C1 segment of cervical spinal cord (tissue), 14 donors: Measurements from ENCODE around the gene C9orf78.

ENCODE experiments used
- DNase-seq, 14 donors: peaks; one replicate each; lab custom pipeline; 2025; lab: John Stamatoyannopoulos, UW

Gene C9orf78

DNA sequence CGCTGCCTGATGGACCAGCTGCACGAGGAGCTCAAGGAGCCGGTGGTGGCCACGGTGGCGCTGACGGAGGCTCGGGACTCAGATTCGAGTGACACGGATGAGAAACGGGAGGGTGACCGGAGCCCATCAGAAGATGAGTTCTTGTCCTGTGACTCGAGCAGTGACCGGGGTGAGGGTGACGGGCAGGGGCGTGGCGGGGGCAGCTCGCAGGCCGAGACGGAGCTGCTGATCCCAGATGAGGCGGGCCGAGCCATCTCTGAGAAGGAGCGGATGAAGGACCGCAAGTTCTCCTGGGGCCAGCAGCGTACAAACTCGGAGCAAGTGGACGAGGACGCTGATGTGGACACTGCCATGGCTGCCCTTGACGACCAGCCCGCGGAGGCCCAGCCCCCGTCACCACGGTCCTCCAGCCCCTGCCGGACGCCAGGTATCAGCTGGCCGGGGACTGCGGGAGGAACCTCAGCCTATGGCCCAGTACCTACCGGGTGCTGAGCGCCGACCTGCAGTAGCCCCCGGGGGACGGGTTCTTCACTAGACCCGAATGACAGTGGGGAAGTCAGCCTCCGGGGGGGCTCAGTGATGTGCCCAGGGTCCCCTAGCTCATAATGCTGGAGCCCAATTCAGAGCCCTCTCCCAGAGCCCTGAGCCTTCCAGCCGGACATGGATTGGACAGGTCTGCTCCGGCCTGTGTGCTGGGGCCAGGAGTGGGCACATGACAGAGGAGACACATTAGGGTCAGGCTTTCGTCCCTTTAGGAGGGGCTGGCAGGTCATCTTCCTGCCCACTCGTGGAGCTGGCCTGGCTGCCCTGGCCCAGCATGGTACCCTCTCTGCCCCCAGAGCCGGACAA, 33.2 kb upstream of the C9orf78 start:
- DNase-seq, result no peak

DNA sequence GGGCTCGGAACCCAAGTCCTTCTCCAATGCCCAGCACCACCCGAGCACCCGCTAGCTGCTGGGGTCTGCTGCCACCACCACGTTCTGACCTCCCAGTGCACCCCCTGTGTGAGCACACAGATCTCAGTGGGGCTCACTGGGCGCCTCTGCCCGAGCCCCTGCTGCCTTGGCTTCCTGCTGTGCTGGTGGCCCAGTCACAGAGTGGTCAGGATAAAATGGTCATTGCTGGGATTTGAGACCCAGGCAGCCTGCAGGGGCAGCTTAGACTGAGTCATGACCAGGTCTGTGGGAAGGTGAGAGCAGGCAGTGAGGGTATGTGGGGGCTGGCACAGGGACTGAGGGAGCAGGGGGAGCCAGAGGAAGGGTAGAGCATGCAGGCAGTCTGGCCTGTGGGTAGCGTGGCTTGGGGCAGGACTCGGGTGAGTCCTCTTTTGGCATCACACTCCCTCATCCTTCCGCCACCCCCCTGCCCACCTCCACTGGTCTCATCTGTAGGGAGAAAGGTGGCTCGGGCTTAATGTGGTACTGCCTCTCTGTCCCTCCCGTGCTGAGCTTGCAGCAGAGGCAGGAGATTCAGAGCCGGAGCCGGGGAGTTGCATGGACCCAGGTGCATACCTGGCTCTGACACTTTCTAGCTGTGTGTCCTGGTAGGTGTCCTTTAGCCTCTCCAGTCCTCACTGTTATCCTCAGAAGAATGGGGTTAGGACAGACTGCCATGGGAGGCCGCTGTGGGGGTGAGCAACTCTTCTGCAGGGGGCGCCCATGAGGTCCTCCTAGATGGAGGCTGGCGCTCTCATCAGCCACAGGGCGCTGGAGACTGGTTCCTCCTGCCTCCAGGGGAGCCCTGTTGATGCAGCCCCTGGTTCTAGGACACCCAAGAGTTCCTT, 32.3 kb upstream of the C9orf78 start:
- no peak for DNase-seq

DNA sequence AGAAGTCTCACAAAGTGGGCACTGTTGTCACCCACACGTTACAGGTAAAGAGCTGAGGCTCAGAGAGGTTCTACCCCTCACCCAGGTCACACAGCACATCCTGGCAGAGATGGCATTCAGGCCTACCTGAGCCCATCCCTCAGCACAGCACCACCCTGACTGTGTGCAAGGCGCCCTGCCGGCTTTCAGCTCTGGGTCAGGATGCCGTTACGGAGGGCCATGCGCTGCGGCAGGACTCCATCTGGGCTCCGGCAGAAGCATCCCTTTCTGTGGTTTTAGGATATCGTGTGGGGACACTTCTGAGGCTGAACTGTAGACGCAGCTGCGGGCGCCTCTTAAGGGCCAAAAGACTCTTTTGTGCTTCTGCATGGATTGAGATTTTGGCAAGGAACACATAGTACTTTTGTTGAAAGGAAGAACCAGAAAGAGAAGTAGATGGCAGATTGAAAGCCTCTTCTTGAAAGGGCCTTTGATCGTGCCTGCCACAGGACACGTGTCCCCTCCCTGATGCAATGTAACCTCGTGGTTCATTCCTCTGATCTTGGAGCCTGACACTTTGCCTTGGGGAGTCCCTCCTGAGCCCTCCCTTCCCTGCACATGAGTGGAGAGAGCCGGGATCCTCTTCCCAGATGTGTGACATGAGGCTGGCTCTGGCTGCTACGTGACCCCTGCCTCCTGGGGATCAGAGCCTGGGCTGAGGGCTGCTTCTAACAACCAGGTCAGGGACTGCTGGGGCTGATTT, 31.5 kb upstream of the C9orf78 start:
- DNase-seq, result no peak

DNA sequence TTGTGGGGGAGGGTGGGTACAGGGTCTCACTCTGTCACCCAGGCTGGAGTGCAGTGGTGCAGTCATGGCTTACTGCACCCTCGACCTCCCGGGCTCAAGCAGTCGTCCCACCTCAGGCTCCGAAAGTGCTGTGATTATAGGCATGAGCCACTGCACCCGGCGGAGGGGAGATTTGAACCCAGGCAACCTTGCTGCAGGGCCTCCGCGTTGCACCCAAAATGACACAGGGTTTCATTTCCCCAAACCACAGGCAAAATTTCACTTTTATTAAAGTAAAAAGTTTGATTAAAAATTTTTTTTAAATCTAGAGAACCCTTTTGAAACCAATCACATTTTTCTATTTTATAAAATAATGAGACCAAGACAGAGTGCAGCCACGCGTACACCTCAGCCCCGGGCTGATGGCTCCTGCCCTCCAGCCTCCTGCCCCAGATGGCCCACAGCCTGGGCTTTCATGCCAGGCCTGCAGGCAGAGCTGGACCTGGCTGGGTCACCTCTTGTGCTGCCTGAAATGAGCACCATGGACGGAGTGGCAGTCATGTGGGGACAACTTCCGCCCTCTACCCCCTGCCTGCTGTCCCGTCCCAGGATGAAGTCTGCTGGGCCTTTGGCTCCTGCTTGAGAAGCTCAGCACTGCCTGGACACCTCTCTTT, 30.7 kb upstream of the C9orf78 start:
- no peak for DNase-seq

DNA sequence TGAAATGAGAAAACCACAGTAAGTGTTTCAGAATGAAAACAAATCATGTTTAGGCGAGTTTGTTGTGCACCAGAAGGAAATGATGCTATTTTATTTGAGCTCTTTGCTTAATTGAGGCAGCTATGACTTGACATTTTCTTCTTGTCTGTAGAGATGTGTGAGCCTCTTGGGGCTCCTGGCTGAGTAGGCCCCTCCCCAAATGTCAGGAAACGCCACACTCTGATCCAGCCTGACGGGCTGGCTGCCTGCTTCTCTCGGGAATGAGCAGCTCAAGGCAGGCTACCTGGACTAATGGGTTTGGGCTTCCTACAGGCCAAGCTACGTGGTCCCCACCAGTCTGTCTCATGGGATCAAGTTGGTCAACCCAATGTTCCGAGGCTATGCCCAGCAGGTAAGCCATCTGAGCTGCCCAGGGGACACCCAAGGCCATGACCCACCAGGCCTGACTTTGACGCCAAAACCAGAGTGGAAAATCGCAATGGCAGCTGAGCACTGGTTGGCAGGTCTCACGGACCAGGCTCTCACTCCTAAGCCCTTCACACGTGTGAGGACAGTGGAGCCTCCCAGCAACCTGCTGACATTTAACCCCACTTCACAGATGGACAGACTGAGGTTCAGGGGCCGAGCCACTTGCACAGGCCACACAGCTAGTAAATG, 30.0 kb upstream of the C9orf78 start:
- no peak for DNase-seq

DNA sequence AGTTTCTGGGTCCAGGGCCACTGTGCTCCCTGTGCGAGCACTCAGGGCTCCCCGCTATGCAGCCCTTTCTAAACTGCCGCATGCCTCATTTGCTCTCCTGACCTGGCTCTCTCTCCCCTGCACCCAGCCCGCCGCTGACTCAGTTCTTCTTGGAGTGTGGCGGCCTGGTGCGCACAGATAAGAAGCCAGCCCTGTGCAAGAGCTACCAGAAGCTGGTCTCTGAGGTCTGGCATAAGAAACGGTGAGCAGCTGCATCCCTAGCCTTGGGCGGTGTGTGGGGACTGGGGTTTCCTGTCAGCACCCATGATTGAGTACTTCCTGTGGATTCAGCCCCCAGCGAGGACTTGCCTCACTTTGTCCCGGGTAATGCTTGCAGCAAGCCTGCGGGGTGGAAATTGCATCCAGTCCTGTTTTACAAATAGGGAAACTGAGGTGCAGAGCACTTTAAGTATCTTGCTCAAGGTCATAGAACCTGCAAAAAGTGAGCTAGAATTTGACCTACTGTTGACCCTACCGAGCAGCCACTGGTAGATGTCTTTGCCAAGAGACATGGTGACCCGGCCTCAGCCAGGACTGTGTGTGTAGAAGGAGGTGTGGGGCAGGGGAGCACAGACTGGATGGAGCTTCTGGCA, 28.1 kb upstream of the C9orf78 start:
- DNase-seq, result no peak

DNA sequence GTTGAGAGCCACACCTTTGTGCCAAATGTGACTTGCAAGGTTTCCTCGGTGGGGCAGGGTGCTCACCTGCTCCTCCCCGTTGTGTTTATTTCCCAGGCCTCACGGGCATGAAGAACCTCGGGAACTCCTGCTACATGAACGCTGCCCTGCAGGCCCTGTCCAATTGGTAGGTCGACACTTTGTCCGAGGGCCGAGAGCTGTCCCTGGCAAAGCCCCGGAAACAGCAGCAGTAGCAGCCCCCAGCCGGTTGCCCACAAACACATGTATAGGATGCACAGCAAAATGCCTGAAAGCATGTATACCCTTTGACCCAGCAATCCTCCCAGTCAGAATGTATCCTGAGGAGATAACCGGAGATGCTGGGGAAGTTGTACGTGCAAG, 26.4 kb upstream of the C9orf78 start:
- DNase-seq, result no peak

DNA sequence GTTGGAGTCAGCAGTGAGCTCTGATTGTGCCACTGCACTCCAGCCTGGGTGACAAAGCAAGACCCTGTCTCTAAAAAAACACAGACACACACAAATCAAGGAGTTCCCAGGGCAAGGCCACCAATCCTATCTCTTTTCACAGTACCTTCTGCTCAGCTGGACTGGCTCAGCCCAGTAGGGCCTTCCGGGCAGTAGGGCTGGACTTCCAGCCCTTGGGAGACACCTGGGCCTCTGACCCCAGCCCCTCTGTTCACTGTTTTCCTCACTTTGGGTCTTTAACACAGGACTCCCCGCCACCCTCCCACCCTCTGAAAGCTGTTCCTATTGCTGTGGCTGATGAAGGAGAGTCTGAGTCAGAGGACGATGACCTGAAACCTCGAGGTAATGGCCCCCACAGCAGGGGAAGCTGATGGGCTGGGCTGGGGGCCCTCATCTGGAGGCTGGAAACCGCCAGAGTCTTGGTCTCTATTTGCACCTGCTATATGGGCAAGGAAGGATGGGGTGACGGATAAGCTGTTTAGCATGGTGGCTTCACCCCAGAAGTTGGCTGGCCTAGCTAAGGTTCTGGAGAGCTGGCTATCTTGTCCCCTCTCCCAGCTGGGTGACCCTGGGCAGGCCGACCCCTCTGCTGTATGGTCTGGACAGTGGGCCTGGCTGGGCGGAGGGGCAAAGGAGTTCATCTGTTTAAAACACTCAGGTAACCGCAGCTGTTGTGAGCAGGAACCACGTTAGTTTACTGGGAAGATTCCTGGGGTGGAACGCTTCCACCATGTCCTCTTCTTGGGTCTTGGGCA, 25.8 kb upstream of the C9orf78 start:
- DNase-seq, result no peak

DNA sequence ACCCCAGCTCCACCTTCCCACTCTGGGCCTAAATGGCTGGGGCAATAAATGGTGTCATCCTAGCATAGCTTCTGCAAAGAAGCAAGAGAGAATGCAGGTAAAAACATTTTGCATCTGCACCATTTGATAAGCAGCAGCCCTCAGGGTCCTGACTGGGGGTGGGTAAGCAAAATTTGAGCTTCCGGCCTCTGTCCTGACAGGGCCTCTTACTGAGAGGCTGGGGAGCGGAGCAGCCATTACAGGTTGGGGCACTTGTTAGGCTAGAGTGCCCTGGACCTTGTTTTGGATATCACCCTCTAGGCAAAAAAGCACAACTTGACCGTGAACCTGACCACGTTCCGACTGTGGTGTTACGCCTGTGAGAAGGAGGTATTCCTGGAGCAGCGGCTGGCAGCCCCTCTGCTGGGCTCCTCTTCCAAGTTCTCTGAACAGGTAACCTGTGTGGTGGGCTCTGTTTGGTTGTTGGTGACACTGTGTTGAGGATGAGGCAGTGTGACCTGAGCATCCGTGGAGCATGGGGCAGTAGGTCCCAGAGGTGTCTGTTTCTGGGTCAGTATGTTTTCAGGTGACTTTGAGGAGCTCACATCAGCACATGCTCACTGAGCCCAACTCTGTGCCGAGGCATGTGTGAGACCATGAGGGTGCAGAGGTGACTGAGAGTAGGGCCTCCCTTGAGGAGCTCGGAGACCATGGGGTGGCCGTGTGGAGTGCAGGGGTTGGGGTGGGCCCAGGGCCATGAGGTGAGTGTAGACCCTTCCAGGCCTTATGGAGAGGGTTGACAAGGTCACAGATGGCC, 23.3 kb upstream of the C9orf78 start:
- DNase-seq, result no peak

DNA sequence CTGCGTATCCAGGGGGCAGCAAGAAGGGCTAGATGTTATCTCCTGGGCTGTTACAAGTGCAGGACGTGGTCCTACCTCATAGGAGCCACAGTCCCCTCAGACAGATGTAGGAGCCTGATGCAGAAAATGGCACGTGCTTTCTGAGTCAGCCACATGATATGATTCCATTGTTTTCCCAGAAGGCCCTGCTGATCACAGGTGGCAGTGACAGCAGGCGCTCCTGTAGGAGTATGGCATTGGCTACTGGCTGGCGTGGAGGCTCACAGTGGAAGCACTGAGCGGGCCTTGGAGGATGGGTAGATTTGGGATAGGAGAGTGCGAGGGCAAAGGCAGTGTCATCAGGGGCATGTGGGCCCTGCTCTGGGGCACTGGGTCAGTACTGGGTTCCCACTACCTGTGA, 22.1 kb upstream of the C9orf78 start:
- no peak for DNase-seq

DNA sequence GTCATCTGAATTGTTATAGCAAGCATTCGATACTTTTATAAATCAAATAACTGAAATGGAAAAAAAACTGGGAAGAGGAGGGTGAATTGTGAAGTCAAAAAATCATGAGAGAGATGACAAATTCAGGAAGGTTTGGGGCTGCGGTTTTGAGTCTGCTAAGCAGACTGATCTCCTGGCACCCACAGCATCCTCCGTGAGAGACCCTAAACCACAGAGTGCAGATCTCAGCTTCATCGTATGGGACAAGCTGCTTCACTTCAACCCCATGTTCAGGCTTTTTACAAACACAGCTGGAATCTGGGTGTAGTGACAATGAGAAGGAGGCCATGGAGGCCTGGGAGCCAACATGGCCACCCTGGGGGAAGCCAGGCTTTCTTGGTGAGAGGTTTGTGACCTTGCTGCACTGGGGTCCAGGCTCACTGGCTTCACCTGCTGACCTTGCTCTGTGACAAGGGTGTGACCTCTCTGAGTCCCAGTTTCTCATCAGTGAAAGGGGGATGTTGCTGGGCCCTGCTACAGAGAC, 19.6 kb upstream of the C9orf78 start:
- DNase-seq, result no peak

DNA sequence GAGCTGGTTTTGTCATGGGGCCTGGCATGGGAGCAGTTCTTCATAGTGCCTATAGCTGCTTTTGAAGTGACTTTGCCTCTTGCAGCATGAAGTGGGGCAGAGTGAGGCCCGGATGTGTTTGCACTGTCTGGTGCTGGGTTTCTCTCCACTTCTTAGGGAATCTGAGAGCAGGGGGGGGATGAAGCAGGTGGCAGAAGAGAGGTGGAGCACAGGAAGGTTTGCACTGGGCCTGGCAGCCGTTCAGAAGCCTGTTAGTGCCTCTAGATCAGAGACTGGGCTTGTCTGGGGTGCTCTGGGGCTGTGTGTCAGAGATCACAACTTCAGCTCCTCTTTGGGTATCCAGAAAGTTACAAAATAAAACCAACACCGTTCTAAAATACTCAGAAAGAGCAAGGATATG, 18.5 kb upstream of the C9orf78 start:
- no peak for DNase-seq

DNA sequence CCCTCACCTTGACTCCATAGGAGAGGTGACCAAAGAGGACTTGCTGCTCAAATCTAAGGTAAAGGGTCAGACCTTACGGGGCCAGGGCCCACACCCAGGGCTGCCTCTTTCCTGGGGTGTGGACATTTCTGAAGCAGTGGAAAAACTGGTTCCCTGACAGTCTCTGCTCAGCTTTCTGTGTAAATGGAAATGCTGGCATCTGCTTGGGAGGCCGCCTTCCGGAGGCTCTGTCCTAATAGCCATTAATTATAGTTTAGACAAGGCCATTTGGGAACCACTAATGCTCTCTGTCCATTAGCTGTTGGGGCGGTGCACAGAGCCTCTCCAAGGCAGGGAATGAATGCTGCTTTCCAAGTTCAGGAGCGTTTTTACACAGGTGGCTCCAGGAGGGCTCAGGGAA, 17.5 kb upstream of the C9orf78 start:
- DNase-seq, result no peak

DNA sequence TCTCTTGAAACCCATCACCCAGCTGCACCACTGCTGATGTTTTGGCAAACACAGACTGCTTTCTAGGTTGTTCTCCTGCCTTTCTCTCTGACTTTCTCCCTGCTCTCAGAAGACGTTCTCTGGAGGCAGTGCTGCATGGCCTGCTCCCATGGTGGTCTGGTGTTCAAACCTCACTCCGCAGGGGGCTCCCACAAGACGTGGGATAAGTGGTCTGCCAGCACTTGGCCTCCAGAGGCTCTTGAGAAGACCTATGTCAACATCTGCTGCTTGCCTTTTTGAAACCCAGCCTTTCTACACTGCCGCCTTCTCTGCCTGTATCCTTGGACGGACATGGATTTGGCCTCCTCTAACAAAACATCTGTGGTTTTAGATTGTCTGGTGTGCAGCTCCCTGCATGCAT, 16.7 kb upstream of the C9orf78 start:
- no peak for DNase-seq

DNA sequence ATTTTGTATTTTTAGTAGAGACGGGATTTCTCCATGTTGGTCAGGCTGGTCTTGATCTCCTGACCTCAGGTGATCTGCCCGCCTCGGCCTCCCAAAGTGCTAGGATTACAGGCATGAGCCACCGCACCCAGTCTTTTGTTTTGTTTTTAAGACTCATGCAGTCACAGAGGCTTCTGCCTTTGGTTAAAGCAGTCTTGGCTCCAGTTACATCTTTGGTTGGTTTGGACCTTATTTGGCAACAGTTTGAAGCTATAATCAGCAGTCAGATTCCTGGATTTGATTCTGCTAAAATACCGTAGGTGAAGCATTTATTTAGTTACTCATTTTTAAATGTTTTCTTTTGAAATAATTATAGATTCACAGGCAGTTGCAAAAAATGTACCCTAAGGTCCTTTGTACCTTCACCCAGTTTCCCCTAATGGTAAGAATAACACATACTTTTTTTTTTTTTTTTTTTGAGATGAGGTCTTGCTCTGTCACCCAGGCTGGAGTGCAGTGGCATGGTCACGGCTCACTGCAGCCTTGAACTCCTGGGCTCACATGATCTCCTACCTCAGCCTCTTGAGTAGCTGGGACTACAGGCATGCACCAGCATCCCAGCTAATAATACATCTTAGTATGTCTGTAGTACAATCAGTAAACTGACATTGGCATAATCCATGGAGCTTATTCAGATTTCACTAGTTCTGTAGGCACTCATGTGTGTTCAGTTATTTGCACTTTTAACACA, 15.9 kb upstream of the C9orf78 start:
- no peak for DNase-seq

DNA sequence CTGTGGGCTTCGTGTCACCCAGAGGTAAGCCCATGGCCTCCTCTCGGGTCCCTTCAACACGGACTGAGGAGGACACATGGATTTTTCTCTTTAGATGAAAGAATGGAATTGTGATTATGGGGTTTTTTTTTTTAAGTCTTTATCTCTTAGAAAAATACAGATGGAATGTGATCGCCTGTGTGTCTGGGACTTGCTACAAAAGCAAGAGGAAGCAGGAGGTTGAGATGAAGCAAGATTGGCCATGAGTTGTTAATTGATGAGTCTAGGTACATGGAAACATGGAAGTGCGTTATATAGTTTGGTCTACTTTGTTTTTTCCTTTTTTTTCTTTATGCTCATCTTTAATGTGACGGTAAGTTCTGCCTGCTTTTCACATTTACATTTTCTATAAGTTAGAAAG, 14.8 kb upstream of the C9orf78 start:
- DNase-seq, result no peak

DNA sequence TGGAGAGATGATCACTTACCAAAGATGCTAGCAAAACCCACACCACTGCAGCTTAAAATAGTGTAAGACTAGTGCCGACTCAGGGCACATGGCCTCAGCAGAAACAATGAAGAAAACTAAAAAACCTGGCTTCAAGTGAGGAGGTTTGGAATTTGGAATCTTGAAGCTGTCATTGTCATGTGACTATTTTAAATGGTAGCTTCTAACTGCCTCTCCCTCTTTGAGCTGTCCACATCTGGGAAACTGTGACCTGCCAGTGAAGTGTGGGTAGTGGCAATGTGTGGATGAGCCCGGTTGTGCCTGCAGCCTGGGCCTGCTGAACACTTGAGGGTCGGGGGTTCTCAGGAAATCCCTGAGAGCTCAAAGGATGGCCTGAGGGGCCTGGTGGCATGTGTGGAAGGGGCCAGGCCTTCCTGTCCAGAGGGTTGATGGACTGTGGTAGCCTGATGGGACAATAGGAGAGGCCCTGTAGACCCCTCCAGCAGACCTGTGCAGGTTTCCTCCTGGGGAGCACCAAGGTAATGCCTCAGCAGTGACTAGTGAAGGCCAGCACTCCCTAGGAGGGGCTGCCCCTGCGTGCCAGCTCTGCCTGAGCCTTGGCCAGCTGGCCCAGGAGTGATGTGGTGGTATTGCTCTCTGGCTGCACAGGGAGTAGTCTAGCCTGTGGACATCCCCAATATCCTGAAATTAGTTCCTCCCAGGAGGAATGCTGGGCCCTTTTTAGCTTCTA, 13.8 kb upstream of the C9orf78 start:
- no peak for DNase-seq
